Nephron progenitor cell (in vitro differentiated cells): ENCODE results near the gene SSU72.
"Not testable (repeated sequence)": the region's sequence is repeated elsewhere in the genome, so short reads cannot be mapped to it uniquely, and the experiment has no call there.

Experiments used
- DNase-seq: peaks from one replicate; pipeline ENCODE4 v3.0.0; 2021
- H3K27ac Mint-ChIP-seq: 2 replicates; pipeline ENCODE4 v1.8.0; 2021; ENCODE audit warnings: mild to moderate bottlenecking, moderate library complexity, mixed read lengths
- H3K27me3 Mint-ChIP-seq: 2 replicates; pipeline ENCODE4 v1.8.0; 2021; ENCODE audit warnings: mild to moderate bottlenecking, low read depth, mixed read lengths; ENCODE audit not compliant: poor library complexity
- H3K36me3 Mint-ChIP-seq: 2 replicates; pipeline ENCODE4 v1.8.0; 2021; ENCODE audit warnings: low read depth, mixed read lengths
- H3K4me1 Mint-ChIP-seq: 2 replicates; pipeline ENCODE4 v1.8.0; 2021; ENCODE audit warnings: mixed read lengths
- H3K4me3 Mint-ChIP-seq: 2 replicates; pipeline ENCODE4 v1.8.0; 2021; ENCODE audit warnings: mild to moderate bottlenecking, moderate library complexity, mixed read lengths
- H3K9me3 Mint-ChIP-seq: 2 replicates; pipeline ENCODE4 v1.8.0; 2021; ENCODE audit warnings: mild to moderate bottlenecking, moderate library complexity, mixed read lengths
- CTCF ChIP-seq: fragments of 200-600 bp; sonication (generic); IDR thresholded peaks from 2 replicates; pipeline ENCODE4 v1.5.0; 2021; ENCODE audit warnings: antibody characterized with exemption

SSU72 gene

GRCh38 chr1:1561801-1562470 lies 12.7 kb downstream of the SSU72 start:
- no peaks in the 10 kb centered on the region for H3K27me3 Mint-ChIP-seq
- H3K27ac Mint-ChIP-seq, result peak overlapping the region; percentile 68
- H3K36me3 Mint-ChIP-seq, result peaks cover 53% of the 10 kb centered on the region
- H3K9me3 Mint-ChIP-seq, result peaks cover 4% of the 10 kb centered on the region
- no peak overlapping the region for H3K4me3 Mint-ChIP-seq
- DNase-seq, result no peak
- no peak for TF ChIP-seq CTCF
- peaks cover 22% of the 10 kb centered on the region for H3K4me1 Mint-ChIP-seq

- no peak overlapping the region for H3K27ac Mint-ChIP-seq
- H3K27me3 Mint-ChIP-seq, result no peaks in the 10 kb centered on the region
- TF ChIP-seq CTCF, result no peak
- H3K4me1 Mint-ChIP-seq, result peaks cover 34% of the 10 kb centered on the region
- peaks cover 4% of the 10 kb centered on the region for H3K9me3 Mint-ChIP-seq
- H3K4me3 Mint-ChIP-seq, result no peak overlapping the region
- DNase-seq, result no peak
- H3K36me3 Mint-ChIP-seq, result peaks cover 37% of the 10 kb centered on the region
Observed at GRCh38 chr1:1560178-1560577, 14.5 kb downstream of the SSU72 start.

GRCh38 chr1:1559066-1559465 lies 15.6 kb downstream of the SSU72 start:
- no peaks in the 10 kb centered on the region for H3K27me3 Mint-ChIP-seq
- DNase-seq, result no peak
- H3K4me1 Mint-ChIP-seq, result peaks cover 32% of the 10 kb centered on the region
- H3K4me3 Mint-ChIP-seq, result no peak overlapping the region
- TF ChIP-seq CTCF, result no peak
- H3K9me3 Mint-ChIP-seq, result no peaks in the 10 kb centered on the region
- H3K27ac Mint-ChIP-seq, result peak overlapping the region; percentile 90
- H3K36me3 Mint-ChIP-seq, result peaks cover 28% of the 10 kb centered on the region

GRCh38 chr1:1558591-1558990 lies 16.1 kb downstream of the SSU72 start:
- Mint-ChIP-seq H3K4me3 (no peak overlapping the region), H3K27ac (peak overlapping the region; percentile 90)

GRCh38 chr1:1557688-1558087 lies 17.0 kb downstream of the SSU72 start:
- peaks cover 18% of the 10 kb centered on the region for H3K36me3 Mint-ChIP-seq
- H3K4me3 Mint-ChIP-seq, H3K27ac Mint-ChIP-seq: not testable (repeated sequence)

More at GRCh38 chr1:1558591-1558990, 16.1 kb downstream of the SSU72 start:
- DNase-seq, result no peak
- H3K27me3 Mint-ChIP-seq, result no peaks in the 10 kb centered on the region
- H3K9me3 Mint-ChIP-seq, result no peaks in the 10 kb centered on the region
- peaks cover 31% of the 10 kb centered on the region for H3K4me1 Mint-ChIP-seq
- peaks cover 23% of the 10 kb centered on the region for H3K36me3 Mint-ChIP-seq
- TF ChIP-seq CTCF, result no peak

GRCh38 chr1:1556961-1557360 lies 17.7 kb downstream of the SSU72 start:
- not testable (repeated sequence) for H3K4me3 Mint-ChIP-seq, H3K9me3 Mint-ChIP-seq, H3K27ac Mint-ChIP-seq, DNase-seq, H3K27me3 Mint-ChIP-seq
- Mint-ChIP-seq H3K4me1 (peaks cover 33% of the 10 kb centered on the region), H3K36me3 (peaks cover 12% of the 10 kb centered on the region)

More at GRCh38 chr1:1557688-1558087, 17.0 kb downstream of the SSU72 start:
- H3K4me1 Mint-ChIP-seq, result peaks cover 32% of the 10 kb centered on the region
- not testable (repeated sequence) for H3K9me3 Mint-ChIP-seq, DNase-seq, H3K27me3 Mint-ChIP-seq

- no peaks in the 10 kb centered on the region for H3K27me3 Mint-ChIP-seq
Observed at GRCh38 chr1:1556505-1556904, 18.2 kb downstream of the SSU72 start.

More at GRCh38 chr1:1556505-1556904, 18.2 kb downstream of the SSU72 start:
- Mint-ChIP-seq H3K27ac (no peak overlapping the region), H3K9me3 (no peaks in the 10 kb centered on the region), H3K36me3 (peaks cover 7% of the 10 kb centered on the region), H3K4me1 (peaks cover 38% of the 10 kb centered on the region), H3K4me3 (no peak overlapping the region)
- no peak for DNase-seq
- TF ChIP-seq CTCF, result no peak
